Measurements from ENCODE around the gene ZNF827. TPM values are rescaled to one million over a fixed set of nuclear protein-coding genes. Genes with fewer than 3 reads are reported as not detected.

ZNF827 gene
- total RNA-seq, 1 experiment from 2014 or later: 19.1 TPM

DNA sequence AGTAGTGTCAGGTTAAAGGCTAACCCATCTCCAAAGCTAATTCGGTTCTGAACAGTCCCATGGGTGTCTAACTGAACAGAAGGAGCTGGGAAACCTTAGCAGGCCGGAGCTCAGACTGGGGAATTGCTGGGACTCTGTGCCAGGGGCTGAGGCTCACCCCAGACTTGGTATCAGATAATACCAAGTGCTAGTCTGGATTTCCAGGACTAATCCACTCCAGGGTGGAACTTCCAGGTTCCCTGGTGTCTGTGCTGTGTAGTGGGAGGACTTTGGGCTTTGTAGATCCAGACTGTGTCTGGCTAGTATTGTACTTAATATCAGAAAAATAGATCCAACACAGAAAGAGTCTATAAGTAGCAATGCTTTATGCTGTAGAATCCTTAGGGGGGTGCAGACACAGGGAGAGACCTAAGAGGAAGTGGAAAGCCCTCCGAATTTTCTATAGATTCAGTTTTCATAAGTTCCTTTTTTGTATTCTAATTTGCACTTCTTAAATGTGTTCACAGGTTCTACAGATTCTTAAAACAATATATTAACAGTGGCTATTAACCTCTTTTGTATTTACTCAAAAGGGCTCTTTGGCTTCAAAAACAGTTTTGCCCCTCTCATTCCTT lies 4.1 kb downstream of the ZNF827 start:
- RAD21 ChIA-PET (ENCODE audit: low non-redundant PET in 1 of 2, low total read pairs in 2 of 2, uncharacterized antibody in 2 of 2, unreplicated experiment in 2 of 2): no interaction called here
- POLR2A ChIA-PET: no interaction called here

More for the DNA sequence above, 4.1 kb downstream of the ZNF827 start:
- Histone ChIP-seq H3K27me3 (ENCODE audit: insufficient read depth, low read length) (no peaks in the 10 kb centered on the region), H3K27ac (ENCODE audit: low read depth, low read length) (no peak overlapping the region), H3K9me2 (ENCODE audit: insufficient read depth) (no peaks in the 10 kb centered on the region), H3K36me3 (ENCODE audit: control insufficient read depth in 1 of 2, insufficient read depth in 2 of 2, low read length in 2 of 2) (no peaks in the 10 kb centered on the region), H4K20me1 (ENCODE audit: insufficient read depth) (no peaks in the 10 kb centered on the region), H3K79me2 (ENCODE audit: insufficient read depth, low read length) (peaks cover 76% of the 10 kb centered on the region), H3K9me3 (ENCODE audit: control insufficient read depth in 1 of 2, insufficient read depth in 1 of 2, low read depth in 1 of 2, low read length in 2 of 2) (no peaks in the 10 kb centered on the region), H3K9ac (ENCODE audit: low read length) (no peak overlapping the region; the same call in 1 of the 2 replicates), H3K4me1 (ENCODE audit: control insufficient read depth in 1 of 2, insufficient read depth in 2 of 2, low read length in 2 of 2) (peaks cover 13 to 29% of the 10 kb centered on the region in 2 experiments), H3K4me3 (replicated peaks in 1 of 2; ENCODE audit: low read depth in 1 of 2, low read length in 2 of 2) (no peak overlapping the region), H2AFZ (ENCODE audit: low read depth, low read length, poor library complexity, severe bottlenecking) (no peak overlapping the region), H3K4me2 (ENCODE audit: low read length) (no peak overlapping the region; the same call in 1 of the 2 replicates)
- ATAC-seq (no peak), DNase-seq (ENCODE audit: low read depth, low spot score) (no peak)
- intact Hi-C loops (cut with micrococcal nuclease): loop anchor here (5.0 kb wide), 2 partner anchors 122 to 317 kb away; partner anchors contain the start of gene MMAA
- TF ChIP-seq ZFX (IDR thresholded peaks at IDR 0.05): no peak
- TF ChIP-seq ZNF274 (IDR thresholded peaks at IDR 0.05; ENCODE audit: low read depth, low read length): no peak
- TF ChIP-seq, protein P1, sequence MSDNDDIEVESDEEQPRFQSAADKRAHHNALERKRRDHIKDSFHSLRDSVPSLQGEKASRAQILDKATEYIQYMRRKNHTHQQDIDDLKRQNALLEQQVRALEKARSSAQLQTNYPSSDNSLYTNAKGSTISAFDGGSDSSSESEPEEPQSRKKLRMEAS (IDR thresholded peaks at IDR 0.05): no peak
- TF ChIP-seq EZH2phosphoT487 (IDR thresholded peaks at IDR 0.05; ENCODE audit: borderline replicate concordance): no peak
- no peak for TF ChIP-seq EZH2 (IDR thresholded peaks at IDR 0.05)
- TF ChIP-seq CBX3 (IDR thresholded peaks at IDR 0.05; ENCODE audit: low read depth): no peak
- TF ChIP-seq, protein P2, sequence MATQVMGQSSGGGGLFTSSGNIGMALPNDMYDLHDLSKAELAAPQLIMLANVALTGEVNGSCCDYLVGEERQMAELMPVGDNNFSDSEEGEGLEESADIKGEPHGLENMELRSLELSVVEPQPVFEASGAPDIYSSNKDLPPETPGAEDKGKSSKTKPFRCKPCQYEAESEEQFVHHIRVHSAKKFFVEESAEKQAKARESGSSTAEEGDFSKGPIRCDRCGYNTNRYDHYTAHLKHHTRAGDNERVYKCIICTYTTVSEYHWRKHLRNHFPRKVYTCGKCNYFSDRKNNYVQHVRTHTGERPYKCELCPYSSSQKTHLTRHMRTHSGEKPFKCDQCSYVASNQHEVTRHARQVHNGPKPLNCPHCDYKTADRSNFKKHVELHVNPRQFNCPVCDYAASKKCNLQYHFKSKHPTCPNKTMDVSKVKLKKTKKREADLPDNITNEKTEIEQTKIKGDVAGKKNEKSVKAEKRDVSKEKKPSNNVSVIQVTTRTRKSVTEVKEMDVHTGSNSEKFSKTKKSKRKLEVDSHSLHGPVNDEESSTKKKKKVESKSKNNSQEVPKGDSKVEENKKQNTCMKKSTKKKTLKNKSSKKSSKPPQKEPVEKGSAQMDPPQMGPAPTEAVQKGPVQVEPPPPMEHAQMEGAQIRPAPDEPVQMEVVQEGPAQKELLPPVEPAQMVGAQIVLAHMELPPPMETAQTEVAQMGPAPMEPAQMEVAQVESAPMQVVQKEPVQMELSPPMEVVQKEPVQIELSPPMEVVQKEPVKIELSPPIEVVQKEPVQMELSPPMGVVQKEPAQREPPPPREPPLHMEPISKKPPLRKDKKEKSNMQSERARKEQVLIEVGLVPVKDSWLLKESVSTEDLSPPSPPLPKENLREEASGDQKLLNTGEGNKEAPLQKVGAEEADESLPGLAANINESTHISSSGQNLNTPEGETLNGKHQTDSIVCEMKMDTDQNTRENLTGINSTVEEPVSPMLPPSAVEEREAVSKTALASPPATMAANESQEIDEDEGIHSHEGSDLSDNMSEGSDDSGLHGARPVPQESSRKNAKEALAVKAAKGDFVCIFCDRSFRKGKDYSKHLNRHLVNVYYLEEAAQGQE (IDR thresholded peaks at IDR 0.05; ENCODE audit: low read depth): no peak
- CTCF ChIA-PET: no interaction called here
- BruUV-seq (replicated peaks): no TSS peak

All from HCT116 (cell line).